ENCODE measurements around the gene EFHC1.

GRCh38 chr6:52512199-52512598, 92.1 kb downstream of the EFHC1 start:
- TF ChIP-seq, protein P1, sequence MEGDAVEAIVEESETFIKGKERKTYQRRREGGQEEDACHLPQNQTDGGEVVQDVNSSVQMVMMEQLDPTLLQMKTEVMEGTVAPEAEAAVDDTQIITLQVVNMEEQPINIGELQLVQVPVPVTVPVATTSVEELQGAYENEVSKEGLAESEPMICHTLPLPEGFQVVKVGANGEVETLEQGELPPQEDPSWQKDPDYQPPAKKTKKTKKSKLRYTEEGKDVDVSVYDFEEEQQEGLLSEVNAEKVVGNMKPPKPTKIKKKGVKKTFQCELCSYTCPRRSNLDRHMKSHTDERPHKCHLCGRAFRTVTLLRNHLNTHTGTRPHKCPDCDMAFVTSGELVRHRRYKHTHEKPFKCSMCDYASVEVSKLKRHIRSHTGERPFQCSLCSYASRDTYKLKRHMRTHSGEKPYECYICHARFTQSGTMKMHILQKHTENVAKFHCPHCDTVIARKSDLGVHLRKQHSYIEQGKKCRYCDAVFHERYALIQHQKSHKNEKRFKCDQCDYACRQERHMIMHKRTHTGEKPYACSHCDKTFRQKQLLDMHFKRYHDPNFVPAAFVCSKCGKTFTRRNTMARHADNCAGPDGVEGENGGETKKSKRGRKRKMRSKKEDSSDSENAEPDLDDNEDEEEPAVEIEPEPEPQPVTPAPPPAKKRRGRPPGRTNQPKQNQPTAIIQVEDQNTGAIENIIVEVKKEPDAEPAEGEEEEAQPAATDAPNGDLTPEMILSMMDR (conservative IDR thresholded peaks at IDR 0.05; ENCODE audit: low read depth in 2 of 2) = no peak
- TF ChIP-seq POLR2AphosphoS5 (IDR thresholded peaks at IDR 0.05; ENCODE audit: low read depth) = no peak
- TF ChIP-seq ZNF462 (CRISPR knock-in tag; IDR thresholded peaks at IDR 0.05) = no peak
- TF ChIP-seq ZNF114 (CRISPR knock-in tag; IDR thresholded peaks at IDR 0.05) = no peak
- no peak for TF ChIP-seq CREB1 (CRISPR knock-in tag; IDR thresholded peaks at IDR 0.05; ENCODE audit: low read depth)
- no peak for TF ChIP-seq ZNF331 (CRISPR knock-in tag; IDR thresholded peaks at IDR 0.05; ENCODE audit: low read depth)
- no peak for TF ChIP-seq EZH2 (IDR thresholded peaks at IDR 0.05; ENCODE audit: low read depth, unreplicated experiment)
- no peak for TF ChIP-seq REST (IDR thresholded peaks at IDR 0.05; ENCODE audit: unreplicated experiment)
- TF ChIP-seq JUNB (IDR thresholded peaks at IDR 0.05; ENCODE audit: unreplicated experiment) = no peak
- no peak for TF ChIP-seq EZH2phosphoT487 (IDR thresholded peaks at IDR 0.05; ENCODE audit: unreplicated experiment)

All from GM23338 (cell line).